ENCODE results near the gene RRBP1.

GRCh38 chr20:17662333-17663039 lies 19.6 kb downstream of the RRBP1 start:
- peak; percentile 5 to 26 for TF ChIP-seq POLR2AphosphoS5 (IDR thresholded peaks at IDR 0.05)
- TF ChIP-seq EP300 (IDR thresholded peaks at IDR 0.05), result peak in 1 of 4 donors; percentile 3
- no peak for TF ChIP-seq CTCF (IDR thresholded peaks at IDR 0.05)
